Stimulated activated CD8-positive, alpha-beta memory T cell treated with anti-CD3 and anti-CD28 coated beads, Interleukin-12 subunit alpha, Interleukin-12 subunit beta, amount 100 ng/mL, for 24 hours (primary cell): ENCODE data around the gene PICK1.
"Not testable (repeated sequence)": the region's sequence is repeated elsewhere in the genome, so short reads cannot be mapped to it uniquely, and the experiment has no call there.

Experiments
- DNase-seq: peaks from one replicate; pipeline ENCODE4 v3.0.0-alpha.2; 2020; ENCODE audit errors: extremely low read depth

Gene PICK1

DNA sequence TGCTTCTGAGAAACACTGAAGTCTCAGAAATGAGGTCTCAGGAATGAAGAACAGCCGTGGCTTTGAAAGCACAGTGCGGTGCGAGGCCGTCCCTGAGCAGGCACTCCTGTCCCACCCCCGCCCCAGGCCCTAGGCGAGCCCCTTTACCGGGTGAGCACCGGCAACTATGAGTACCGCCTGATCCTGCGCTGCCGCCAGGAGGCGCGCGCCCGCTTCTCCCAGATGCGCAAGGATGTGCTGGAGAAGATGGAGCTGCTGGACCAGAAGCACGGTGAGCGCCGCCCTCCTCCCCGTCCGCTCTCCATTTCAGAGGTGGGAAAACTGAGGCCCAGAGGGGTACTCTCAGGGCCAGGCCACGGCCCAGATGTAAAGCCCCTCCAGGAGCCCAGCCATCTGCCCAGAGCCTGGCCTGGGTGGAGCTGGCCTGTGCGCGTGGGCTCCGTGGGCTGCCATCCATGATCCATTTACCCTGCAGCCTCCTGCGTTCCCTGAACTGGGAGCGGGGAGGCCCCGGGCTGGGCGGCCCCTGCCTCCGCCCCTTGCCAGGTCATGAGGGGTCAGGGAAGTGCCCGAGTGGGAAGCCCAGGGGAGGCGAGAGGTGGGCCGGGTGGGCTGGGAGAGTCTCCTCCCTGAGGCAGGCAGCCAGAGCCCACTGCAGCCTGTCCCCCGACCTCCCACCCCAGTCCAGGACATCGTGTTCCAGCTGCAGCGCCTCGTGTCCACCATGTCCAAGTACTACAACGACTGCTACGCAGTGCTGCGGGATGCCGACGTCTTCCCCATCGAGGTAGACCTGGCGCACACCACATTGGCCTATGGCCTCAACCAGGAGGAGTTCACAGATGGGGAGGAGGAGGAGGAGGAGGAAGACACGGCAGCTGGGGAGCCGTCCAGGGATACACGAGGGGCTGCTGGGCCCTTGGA is 17.2 kb downstream of the PICK1 start:
- DNase-seq: no peak

DNA sequence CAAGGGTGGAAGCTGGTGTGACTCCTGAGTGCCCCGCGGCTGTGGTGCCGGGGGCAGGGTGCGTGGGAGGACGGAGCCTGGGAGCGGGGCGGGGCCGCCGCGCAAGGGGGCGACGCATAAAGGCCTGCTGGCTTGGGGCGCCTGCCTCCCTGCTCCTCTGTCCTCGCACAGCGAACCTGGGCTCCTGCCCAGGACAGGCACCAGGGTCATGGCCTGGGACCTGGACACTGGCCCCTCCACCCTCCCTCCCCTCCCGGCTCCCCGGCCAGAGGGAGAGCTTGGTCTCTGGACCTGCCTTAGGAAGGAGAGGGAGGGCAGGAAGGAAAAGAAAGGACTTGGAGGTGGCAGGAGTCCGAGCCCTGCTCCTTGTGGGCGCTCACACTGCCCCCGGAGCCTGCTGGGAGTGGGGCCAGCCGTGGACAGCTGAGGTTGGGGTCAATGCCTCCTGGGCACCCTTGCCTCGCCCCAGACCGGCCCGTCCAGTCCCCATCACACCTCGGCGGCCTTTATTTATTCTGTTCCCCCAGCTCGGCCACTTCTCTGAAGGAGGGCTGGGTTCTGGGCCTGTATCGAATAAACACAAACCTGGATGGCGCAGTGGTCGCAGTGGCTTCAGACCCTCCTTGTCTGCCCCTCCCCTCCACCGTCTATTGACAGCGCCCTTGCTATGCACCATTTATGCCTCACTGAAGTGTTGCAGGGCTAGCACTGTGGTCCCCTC is 18.1 kb downstream of the PICK1 start:
- DNase-seq: no peak

DNA sequence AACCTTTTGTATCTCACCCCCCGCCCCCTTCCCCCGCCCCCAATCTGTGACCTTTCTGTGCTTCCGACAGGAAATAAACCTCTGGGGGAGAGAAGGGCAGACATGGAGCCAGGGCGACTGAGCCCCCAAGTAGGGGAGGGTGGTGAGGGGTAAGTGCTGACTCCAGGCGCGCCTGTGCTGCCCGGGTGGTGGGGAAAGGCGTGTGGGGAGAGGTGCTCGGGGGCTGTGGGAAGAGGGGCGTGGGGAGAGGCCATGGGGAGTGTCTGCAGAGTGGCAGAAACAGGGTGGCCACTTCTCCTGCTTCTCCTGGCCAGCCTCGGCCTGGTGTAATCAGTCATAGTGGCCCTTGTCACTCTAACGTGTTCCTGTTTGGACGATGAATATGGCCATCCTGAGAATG is 18.8 kb downstream of the PICK1 start:
- no peak for DNase-seq

DNA sequence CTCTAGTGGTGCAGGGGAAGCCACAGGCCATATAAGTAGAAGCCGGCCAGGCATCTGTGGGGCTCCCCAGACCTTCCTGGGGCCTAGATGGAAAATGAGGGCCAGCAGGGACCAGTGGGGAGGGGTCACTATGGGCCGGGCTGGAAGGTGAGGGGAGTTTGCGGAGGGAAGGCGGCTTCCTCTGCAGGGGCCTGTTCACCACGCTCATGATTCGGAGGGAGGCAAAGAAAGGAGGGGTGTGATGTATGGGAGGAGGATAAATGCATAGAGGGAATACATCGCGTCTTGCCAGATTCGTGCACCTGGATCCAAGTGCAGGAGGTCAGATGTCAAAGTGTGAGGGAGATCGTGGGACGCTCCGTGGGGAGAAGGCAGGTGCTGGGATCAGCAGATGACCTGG is 19.9 kb downstream of the PICK1 start:
- DNase-seq: no peak

DNA sequence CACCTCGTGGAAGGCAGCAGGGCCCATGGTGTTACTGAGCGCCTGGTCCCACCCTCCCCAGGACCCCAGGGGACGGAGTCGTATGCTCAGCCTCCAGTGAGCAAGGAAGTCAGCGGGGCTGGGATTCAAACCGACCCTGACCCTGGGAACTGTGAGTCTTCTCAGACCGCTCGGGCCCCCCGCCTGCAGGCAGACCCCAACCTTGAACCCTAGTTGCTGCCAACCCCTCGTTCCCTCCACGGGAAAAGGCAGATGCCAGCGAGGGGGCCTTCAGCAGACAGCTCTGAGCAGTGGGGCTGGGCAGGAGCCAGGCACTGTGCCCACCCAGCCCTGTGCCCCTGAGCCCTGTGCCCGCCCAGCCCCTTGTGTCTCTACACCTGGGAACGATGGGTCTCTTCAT is 20.4 kb downstream of the PICK1 start:
- DNase-seq: no peak

DNA sequence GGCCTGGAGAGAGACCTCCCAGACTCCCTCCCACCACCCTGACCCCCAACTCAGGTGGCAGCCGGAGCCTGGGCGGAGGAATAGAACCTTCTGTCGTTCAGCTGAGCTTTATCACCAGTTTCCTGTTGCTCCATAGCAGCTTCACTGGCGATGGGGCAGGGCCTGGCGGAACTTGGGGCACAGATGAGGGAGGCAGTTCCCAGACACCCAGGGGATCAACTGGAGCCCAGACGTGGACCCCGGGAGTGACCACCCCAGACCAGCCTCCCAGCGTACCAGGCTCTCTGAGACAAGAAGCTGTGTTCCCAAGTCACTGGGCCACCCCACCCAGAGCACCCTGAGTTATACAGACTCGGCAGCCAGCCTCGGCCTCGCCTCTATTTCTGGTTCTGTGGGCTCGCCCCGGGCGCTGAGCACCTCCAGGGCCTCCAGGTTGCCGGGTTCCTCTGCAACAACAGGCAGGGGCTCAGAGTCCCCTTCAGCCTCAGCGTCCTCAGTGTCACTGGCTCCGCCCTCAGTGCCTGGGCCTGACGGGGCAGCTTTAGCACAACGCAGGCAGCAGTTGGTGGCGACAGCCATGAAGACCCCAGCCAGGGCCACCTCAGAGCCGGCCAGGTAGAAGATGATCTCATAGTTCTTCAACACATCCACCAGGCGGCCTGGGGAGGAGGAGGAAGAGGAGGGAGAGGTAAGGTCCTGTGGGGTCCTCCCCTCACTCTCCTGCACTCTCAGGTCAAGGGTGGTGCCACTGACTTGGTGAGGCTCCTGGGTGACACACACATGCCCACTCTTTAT is 21.0 kb downstream of the PICK1 start:
- no peak for DNase-seq

DNA sequence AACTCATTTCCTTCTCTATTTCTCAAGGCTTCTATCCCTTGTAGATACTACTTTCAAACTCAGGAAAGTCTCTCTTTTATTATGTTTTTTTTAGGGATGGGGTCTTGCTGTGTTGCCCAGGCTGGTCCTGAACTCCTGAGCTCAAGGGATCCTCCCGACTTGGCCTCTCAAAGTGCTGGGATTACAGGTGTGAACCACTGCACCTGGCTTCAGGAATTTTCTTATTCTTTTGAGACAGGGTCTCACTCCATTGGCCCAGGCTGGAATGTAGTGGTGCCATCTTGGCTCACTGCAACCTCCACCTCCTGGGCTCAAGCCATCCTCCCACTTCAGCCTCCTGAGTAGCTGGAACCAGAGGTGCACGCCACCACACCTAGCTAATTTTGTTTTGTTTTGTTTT is 22.0 kb downstream of the PICK1 start:
- DNase-seq: not testable (repeated sequence)

DNA sequence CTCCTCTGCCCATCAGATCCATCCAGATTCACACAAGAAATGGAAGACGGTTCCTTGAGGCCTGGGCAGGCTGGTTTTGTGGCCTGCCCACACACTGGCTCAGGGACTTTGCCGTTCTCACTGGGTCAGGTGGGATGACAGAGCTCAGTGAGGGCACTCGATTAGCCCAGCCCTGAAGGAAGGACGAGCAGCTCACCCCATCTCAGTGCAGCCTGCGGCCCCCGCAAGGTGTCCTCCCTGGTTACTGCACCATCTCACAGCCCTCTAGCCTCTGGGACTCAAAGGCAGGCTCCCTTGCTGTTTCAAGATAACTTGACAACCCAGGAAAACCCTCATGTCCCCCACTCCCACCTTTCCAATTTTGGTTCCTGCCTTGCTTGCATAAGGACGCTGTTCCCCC is 22.6 kb downstream of the PICK1 start:
- no peak for DNase-seq

DNA sequence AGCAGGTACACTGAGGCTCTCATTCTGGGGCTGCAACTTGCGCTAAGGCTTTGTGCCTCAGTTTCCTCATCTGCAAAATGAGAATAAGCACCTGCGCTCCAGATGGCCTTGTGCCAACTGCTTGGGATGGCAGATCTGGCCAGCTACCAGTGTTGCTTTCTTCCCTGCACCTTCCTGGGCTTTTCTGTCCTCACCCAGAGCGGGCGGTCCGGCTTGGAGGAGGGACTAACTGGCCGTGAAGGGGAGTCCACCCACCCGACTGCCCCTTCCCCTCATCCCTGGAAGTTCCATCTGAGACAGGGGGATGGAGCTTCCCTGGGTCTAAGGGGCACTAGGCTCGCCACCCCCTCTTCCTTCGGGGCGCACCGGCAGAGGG is 23.3 kb downstream of the PICK1 start:
- DNase-seq: no peak

DNA sequence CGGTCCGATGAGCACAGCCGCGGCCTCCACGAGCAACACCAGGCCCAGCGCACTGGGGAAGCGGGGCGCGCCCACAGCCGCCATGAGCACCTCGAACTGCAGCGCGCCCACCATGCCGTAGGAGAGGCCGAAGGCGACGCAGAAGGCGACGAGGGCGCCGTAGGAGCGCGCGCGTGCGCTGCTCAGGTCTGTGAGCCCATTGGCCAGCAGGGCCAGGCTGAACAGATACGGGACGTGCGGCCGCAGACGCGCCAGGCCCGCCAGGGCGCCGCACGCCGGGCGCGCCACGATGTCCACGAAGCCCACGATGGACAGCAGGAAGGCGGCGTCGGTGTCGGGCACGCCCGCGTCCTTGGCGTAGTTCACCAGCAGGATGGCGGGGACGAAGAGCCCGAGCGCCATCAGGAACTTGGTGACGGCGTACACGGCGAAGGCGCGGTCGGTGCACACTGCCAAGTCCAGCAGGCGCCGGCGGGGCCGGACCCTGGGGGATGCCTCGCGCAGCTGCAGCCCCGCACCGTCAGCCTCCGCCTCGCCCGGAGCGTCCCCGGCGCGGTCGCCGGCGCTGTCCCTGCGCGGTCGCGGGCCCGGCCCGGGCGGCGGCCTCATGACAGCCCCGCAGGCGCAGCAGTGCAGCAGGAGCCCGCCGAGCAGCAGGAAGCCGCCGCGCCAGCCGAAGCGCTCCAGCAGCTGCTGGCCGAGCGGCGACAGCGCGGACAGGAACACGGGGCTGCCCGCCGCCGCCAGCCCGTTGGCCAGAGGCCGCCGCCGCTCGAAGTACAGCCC is 23.8 kb downstream of the PICK1 start:
- no peak for DNase-seq

DNA sequence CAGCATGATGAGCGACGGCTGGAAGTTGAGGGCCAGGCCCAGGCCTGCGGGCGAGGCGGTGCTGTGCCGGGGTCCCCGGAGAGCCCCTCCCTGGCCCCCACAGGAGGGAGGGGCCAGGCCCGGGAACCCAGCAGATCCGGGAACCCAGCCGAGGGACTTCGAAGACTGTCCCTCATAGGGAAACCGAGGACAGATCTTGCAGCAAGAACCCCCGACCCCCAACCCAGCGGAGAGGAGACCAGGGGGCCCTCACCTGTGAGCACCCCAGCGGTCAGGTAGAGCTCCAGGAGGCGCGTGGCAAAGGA is 24.4 kb downstream of the PICK1 start:
- no peak for DNase-seq

DNA sequence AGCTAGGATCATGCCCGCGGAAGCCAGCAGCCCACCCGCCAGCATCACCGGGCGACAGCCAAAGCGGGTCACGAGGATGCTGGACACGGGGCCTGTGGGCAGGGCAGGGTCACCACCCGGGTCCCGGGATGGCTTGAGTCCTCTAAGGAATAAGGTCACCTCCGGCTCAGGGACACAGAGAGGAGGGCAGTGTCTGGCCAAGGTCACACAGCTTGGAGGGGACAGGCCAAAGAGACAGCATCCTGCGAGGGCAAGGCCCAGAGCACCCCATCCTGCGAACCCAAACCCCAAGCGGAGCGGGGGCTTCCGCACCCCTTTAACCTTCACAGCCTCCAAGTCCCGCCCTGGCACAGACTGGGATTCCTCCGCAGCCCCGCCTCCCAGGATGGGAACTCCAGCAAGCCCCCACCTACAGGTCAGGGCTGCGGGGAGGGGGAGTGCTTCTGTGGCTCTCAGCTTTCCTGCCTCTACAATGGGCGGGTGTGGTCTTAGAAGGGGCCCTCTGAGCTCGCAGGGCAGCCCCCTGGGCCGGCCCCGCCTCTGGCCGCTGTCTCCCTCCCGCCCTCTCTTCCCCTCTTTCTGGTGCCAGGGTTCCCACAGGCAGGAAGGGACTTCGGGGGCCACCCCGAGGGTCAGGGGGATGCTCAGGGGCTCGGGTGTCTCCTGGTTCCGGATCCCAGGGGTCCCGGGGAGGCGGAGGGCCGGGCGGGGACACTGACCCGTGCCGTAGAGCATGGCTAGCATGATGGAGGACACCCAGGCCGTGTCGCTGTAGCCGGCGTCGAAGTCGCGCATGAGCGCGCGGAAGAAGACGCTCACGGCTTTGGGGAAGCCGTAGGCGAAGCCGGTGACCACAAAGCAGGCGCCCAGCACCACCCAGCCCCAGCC is 25.0 kb downstream of the PICK1 start:
- no peak for DNase-seq

DNA sequence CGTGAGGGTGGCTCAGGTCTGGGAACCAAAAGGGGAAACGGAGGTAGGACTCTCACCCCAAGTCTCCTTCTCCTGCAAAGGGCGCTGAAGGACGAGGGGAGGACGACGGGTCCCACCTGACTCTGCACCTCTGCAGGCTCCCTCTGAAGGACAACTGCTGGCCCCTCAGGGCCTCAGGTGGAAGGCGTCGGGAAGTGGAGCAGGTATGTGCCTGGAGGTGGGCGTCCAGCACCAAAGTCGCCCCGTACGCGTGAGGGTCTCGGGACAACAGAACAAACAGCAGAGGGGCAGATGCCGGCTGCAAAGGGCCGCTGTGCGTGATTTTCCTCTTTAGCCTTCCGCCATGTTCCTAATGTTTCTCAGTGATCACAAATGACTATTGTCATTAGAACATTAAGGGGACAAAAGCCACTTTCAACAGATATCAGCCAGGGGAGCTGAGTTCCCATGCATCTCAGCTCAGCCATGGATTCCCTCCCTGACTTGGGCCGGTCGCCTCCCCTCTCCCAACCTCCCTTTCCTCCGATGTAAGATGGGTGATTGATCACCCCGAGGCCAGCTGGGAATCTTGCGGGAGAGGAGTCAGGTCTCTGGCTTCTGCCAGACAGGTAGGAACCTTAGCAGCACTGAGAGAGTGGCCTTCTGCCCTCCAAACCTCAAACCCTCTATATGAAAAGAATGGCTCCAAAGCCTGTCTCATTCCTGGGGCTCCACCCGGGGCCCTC is 25.9 kb downstream of the PICK1 start:
- no peak for DNase-seq

DNA sequence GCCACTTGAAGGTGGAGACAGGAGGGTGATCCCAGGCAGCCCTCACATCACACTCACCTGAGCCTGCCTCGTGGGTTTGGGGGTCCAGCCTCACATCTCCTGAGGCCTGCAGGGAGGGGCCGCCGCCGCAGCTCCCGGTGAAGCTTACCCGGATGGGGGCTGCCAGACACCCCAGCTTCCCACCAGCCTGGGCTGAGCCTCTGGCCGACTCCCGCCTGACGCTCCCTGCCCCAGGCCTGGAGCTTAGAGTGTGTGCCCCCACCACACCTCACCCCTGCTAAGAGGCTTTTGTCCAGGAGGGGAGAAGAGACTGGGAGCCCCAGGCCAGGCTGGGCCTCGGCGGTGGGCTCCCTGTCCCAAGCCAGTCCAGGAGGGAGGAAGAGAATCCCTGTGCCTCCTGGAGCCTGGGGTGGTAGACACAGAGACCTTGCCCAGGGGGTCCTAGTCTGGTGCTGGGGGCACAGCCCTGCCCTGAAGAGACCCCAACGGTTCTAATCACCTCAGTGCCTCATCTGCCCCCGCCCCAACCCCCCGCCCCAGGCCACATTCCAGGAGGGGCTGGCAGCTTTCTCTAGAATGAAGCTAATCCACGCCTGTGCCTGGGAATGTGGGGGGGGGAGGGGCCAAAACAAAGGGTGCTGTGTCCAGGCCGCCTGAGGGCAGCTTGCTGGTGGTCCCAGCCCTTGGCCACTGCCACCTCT is 26.9 kb downstream of the PICK1 start, which contains the start of gene SLC16A8:
Gene SLC16A8 (minus strand): TSS at position 254 of the 701 bp plus-strand sequence. CDS start 1,311 bp downstream, outside the sequence.
- DNase-seq: no peak

DNA sequence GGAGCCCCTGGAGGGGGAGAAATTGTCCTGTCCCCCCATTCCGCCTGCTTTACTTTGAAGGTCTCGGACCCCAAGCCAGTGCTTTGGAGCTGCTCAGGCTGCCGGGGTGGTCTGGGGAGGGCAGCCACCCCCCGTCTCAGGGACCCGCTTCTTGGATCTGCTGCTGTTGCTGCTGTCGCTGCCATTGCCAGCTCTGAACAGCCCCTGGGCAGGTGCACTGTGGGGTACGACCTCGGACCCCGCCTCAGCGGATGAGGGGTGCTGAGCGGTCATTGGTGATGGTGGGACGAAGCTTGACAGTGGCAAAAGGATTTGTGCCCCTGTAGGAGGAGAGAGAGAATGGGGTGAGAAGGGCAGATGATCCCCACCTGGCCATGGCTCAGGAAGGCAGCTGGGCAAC is 27.9 kb downstream of the PICK1 start:
- no peak for DNase-seq

DNA sequence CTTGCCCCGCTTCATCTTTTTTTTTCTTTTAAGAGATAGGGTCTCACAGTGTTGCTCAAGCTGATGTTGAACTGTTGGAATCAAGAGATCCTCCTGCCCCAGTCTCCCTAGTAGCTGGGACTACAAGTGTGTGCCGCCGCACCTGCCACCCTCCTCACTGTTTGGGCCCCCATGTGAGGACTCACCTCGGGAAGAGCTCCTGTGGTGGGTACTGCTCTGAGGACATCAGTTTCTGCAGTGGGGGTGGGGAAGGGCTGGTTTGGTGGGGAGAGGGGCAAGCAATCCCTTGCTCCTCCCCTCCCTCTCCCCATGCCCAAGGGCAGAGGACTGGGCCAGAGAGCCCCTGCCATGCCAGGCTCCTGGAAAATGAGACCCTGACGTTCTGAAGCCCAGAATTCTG is 28.3 kb downstream of the PICK1 start:
- DNase-seq: no peak

DNA sequence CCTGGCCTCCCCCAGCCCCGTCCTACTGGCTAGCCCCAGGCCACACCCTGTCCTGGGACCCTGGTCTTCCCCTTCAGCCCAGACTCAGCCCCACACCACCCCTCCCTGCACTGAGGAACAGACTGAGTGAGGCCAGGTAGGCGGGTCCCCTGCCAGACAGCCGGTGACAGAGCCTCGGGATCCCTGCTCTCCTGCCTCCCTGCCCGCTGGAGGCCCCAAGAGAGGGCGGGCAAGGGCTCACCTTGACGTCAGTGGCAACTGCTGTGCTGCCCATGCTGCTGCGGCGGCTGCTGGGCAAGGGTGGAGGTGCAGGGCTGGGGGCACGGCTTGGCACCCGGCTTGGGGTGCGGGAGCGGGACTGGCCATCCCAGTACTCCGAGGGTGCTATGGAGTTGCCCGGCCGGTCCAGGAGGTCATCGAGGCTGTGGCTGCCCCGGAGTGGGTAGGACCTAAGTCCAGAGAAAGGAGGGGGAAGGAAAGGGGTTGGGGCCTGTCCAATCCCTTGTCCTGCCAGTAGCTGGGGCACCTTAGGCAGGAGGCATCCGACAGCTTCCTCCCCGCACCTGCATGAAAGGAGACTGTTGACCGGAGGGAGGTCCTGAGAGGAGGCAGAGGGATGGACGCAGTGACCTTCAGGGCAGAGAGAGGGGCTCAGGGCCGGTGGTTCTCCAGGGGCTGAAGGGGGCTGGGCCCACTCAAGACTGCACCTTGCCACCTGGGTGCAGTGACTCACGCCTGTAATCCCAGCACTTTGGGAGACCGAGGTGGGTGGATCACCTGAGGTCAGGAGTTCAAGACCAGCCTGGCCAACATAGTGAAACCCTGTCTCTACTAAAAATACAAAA is 29.0 kb downstream of the PICK1 start:
- DNase-seq: no peak

DNA sequence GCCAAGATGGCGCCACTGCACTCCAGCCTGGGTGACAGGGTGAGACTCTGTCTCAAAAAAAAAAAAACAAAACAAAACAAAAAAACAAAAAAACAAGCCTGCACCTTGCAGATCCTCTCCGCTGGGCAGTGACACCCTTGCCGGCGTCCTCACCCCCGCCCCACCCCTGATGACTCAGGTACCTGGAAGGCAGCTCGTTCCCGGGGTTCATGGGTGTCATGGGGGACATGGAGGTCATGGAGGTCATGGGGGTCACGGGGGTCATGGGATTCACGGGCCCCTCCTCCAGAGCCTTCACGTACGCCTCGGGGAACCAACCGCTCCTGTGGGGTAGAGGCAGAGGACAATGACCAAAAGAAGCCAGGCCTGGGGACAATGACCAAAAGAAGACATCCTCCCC is 29.7 kb downstream of the PICK1 start:
- no peak for DNase-seq
